ENCODE measurements around the gene LAPTM5. TPM values are rescaled to one million over a fixed set of nuclear protein-coding genes. Genes with fewer than 3 reads are reported as not detected.
A peak's percentile ranks its signal among the peaks of the same experiment; 100 is the strongest.

Gene LAPTM5
- total RNA-seq, 2 experiments from 2014 or later: 174 to 214 TPM

DNA sequence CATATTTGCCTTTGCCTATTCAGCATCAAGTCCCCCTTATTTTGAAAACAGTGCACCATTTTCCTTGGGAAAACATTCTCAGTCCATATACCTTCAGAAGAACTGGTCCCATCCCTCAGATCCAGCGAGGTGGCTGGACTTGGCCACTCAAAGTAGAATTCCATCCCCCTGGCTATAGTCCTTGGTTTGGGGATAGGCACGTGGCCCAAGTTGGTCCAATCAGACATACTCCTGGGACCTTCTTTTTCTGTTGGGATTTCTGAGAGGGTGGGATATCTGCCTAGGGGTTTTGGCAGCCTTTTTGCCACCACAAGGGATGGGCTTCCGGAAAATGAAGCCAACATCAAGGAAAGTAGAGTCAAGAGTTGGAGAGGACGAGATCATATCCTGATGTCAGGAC lies 23.5 kb downstream of the LAPTM5 start:
- Mint-ChIP-seq H3K4me1 (peaks cover 9% of the 10 kb centered on the region), H3K27me3 (no peaks in the 10 kb centered on the region), H3K27ac (no peak overlapping the region), H3K9me3 (ENCODE audit: low read depth) (no peaks in the 10 kb centered on the region), H3K36me3 (ENCODE audit: low read depth) (peaks cover 58% of the 10 kb centered on the region), H3K4me3 (no peak overlapping the region)
- no peak for DNase-seq
- intact Hi-C loops (cut with DNase I, micrococcal nuclease): no loop called here
- ChIA-PET CTCF (interaction anchor here (1.6 to 1.9 kb wide), 2 partner anchors 46 to 49 kb away, joined by 5 to 11 read pairs; no protein-coding TSS in a partner anchor), POLR2A (no interaction called here)
- no peak for ATAC-seq

- ChIA-PET POLR2A (no interaction called here), CTCF (interaction anchor here (0.9 to 1.6 kb wide), 4 partner anchors 9 to 68 kb away, joined by 4 to 11 read pairs (median 4); no protein-coding TSS in a partner anchor)
- no peak overlapping the region for H3K27ac Mint-ChIP-seq
- no peak overlapping the region for H3K4me3 Mint-ChIP-seq
- H3K27me3 Mint-ChIP-seq: no peaks in the 10 kb centered on the region
- ATAC-seq: no peak
- H3K9me3 Mint-ChIP-seq (ENCODE audit: low read depth): no peaks in the 10 kb centered on the region
- intact Hi-C loops (cut with DNase I, micrococcal nuclease): no loop called here
- H3K36me3 Mint-ChIP-seq (ENCODE audit: low read depth): peaks cover 52% of the 10 kb centered on the region
- H3K4me1 Mint-ChIP-seq: peaks cover 5% of the 10 kb centered on the region
- DNase-seq: no peak
These were observed 24.1 kb downstream of the LAPTM5 start for GRCh38 chr1:30733493-30733892.

DNA sequence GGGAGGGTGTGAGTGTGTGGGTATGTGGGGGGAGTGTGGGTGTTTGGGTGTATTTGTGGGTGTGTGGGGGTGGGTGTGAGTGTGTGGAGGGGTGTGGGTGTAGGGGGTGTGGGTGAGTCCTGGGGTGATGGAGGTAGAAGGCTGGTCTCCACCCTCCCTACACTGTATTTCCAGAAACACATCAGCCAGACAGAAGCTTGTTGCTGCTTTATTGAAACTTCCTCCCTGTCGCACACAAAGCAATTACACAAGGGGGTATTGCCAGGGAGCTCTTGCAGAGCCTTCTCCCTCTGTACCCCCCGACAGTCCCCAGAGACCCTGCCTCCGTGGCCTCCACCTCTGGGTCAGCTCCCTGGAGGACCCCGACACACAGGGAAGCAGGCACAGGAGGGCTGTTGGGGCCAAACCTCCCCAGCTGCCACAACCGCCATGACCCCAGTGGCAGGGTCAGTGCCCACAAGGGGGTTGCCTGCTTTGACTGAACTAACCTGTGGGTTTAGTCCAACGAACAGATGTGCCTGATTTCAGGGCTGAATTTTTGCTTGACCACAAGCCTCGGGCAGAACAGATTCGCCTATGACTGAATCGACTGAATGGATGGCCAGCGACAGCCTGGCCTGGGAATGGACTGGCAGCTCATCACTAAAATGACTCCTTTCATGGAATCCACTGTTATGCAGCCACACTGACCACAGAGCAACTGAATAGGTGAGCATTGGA lies 25.1 kb downstream of the LAPTM5 start:
- H3K27me3 Mint-ChIP-seq: no peaks in the 10 kb centered on the region
- ATAC-seq (peak; percentile 25), DNase-seq (no peak)
- intact Hi-C loops (cut with DNase I, micrococcal nuclease): no loop called here
- no peaks in the 10 kb centered on the region for H3K9me3 Mint-ChIP-seq (ENCODE audit: low read depth)
- ChIA-PET POLR2A (interaction anchor here (0.9 to 1.2 kb wide), 3 partner anchors 11 to 24 kb away, joined by 3 read pairs; no protein-coding TSS in a partner anchor), CTCF (interaction anchor here (0.7 to 1.6 kb wide), 7 partner anchors 10 to 69 kb away, joined by 3 to 11 read pairs (median 4); no protein-coding TSS in a partner anchor)
- peak overlapping the region; percentile 60 for H3K27ac Mint-ChIP-seq
- H3K4me1 Mint-ChIP-seq: peaks cover 11% of the 10 kb centered on the region
- H3K4me3 Mint-ChIP-seq: no peak overlapping the region
- H3K36me3 Mint-ChIP-seq (ENCODE audit: low read depth): peaks cover 42% of the 10 kb centered on the region

DNA sequence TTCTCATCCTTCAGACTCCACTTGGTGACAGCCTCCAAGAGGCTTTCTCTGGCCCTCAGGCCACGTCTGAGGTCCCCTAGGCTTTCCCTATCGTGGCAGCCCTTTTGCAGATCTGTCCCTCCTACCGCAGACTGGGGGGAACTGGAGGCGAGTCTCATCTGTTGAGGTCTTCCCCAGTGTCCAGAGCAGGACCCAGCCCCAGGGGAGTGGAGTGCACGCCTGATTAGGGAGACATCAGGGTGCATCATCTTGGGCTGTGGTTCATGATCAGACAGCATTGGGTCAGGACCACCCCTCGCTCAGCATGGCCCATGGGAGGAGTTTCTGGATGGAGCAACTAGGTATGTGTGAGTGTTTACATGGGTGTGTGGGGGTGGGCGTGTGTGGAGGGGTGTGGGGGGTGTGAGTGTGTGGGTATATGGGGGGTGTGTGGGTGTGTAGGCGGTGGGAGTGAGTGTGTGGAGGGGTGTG lies 25.7 kb downstream of the LAPTM5 start:
- intact Hi-C loops (cut with DNase I, micrococcal nuclease): loop anchor here in 1 of 2 experiments (1.0 kb wide), 1 partner anchor 34 kb away; no protein-coding TSS in a partner anchor
- Mint-ChIP-seq H3K4me3 (peak overlapping the region; percentile 14), H3K27me3 (no peaks in the 10 kb centered on the region), H3K27ac (peak overlapping the region; percentile 30), H3K36me3 (ENCODE audit: low read depth) (peaks cover 36% of the 10 kb centered on the region), H3K4me1 (peaks cover 11% of the 10 kb centered on the region), H3K9me3 (ENCODE audit: low read depth) (no peaks in the 10 kb centered on the region)
- ChIA-PET POLR2A (interaction anchor here (1.2 kb wide), 1 partner anchor 13 kb away, joined by 3 read pairs; no protein-coding TSS in a partner anchor), CTCF (interaction anchor here (0.7 to 2.8 kb wide), 3 partner anchors 11 to 13 kb away, joined by 3 to 15 read pairs (median 5); no protein-coding TSS in a partner anchor)
- DNase-seq (peak; percentile 58), ATAC-seq (peak; percentile 69)

- Mint-ChIP-seq H3K9me3 (ENCODE audit: low read depth) (no peaks in the 10 kb centered on the region), H3K27me3 (no peaks in the 10 kb centered on the region), H3K36me3 (ENCODE audit: low read depth) (peaks cover 33% of the 10 kb centered on the region), H3K4me1 (peaks cover 11% of the 10 kb centered on the region), H3K27ac (peak overlapping the region; percentile 30), H3K4me3 (no peak overlapping the region)
- intact Hi-C loops (cut with DNase I, micrococcal nuclease): loop anchor here in 1 of 2 experiments (1.0 kb wide), 1 partner anchor 35 kb away; no protein-coding TSS in a partner anchor
- ChIA-PET POLR2A (interaction anchor here (1.2 kb wide), 1 partner anchor 12 kb away, joined by 3 read pairs; no protein-coding TSS in a partner anchor), CTCF (interaction anchor here (0.7 to 6.0 kb wide), 4 partner anchors 11 to 52 kb away, joined by 3 to 40 read pairs (median 9); no protein-coding TSS in a partner anchor)
- DNase-seq: no peak
- ATAC-seq: peak; percentile 47
These were observed 26.3 kb downstream of the LAPTM5 start for GRCh38 chr1:30731109-30731805.

GRCh38 chr1:30730346-30731108 lies 27.0 kb downstream of the LAPTM5 start:
- Mint-ChIP-seq H3K27me3 (no peaks in the 10 kb centered on the region), H3K27ac (no peak overlapping the region), H3K9me3 (ENCODE audit: low read depth) (no peaks in the 10 kb centered on the region), H3K36me3 (ENCODE audit: low read depth) (peaks cover 26% of the 10 kb centered on the region), H3K4me3 (no peak overlapping the region), H3K4me1 (peaks cover 11% of the 10 kb centered on the region)
- ChIA-PET CTCF (interaction anchor here (0.9 to 6.0 kb wide), 9 partner anchors 10 to 53 kb away, joined by 3 to 40 read pairs (median 4); no protein-coding TSS in a partner anchor), POLR2A (interaction anchor here (1.2 kb wide), 1 partner anchor 28 kb away, joined by 3 read pairs; no protein-coding TSS in a partner anchor)
- intact Hi-C loops (cut with DNase I, micrococcal nuclease): loop anchor here in 1 of 2 experiments (1.0 kb wide), 1 partner anchor 36 kb away; no protein-coding TSS in a partner anchor
- DNase-seq (no peak), ATAC-seq (no peak)

DNA sequence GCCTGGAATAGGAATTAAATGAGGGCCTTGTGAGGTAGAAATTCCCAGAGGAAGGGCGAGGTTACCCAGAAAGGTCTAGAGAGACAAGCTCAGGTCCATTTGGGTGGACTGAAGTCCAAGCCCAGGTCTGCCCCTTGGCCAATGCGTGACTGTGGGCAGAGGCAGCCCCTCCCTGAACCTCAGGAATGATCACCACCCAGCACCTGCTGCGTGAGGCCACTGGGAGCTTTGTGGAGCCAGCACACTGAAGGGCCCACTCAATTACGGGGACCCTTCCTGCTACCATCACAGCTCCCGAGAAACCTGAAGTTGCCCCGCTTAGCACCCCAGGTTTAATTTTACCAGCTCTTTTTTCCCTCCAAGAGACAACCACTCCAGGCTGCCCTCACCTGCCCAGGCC lies 27.7 kb downstream of the LAPTM5 start:
- Mint-ChIP-seq H3K36me3 (ENCODE audit: low read depth) (peaks cover 21% of the 10 kb centered on the region), H3K4me1 (peaks cover 11% of the 10 kb centered on the region), H3K27me3 (no peaks in the 10 kb centered on the region), H3K9me3 (ENCODE audit: low read depth) (no peaks in the 10 kb centered on the region), H3K27ac (no peak overlapping the region), H3K4me3 (no peak overlapping the region)
- ChIA-PET POLR2A (interaction anchor here (0.8 to 1.2 kb wide), 2 partner anchors 14 to 28 kb away, joined by 3 read pairs; no protein-coding TSS in a partner anchor), CTCF (interaction anchor here (0.9 to 6.0 kb wide), 8 partner anchors 9 to 53 kb away, joined by 3 to 40 read pairs (median 6); no protein-coding TSS in a partner anchor)
- DNase-seq (no peak), ATAC-seq (no peak)
- intact Hi-C loops (cut with DNase I, micrococcal nuclease): no loop called here

GRCh38 chr1:30728832-30729638 lies 28.5 kb downstream of the LAPTM5 start:
- H3K36me3 Mint-ChIP-seq (ENCODE audit: low read depth): peaks cover 14% of the 10 kb centered on the region
- H3K27ac Mint-ChIP-seq: no peak overlapping the region
- POLR2A ChIA-PET: interaction anchor here (0.8 to 1.8 kb wide), 3 partner anchors 9 to 51 kb away, joined by 3 to 5 read pairs (median 3); no protein-coding TSS in a partner anchor
- peaks cover 12% of the 10 kb centered on the region for H3K4me1 Mint-ChIP-seq
- ATAC-seq (no peak), DNase-seq (no peak)
- H3K9me3 Mint-ChIP-seq (ENCODE audit: low read depth): no peaks in the 10 kb centered on the region
- H3K27me3 Mint-ChIP-seq: no peaks in the 10 kb centered on the region
- intact Hi-C loops (cut with DNase I, micrococcal nuclease): no loop called here
- CTCF ChIA-PET: interaction anchor here (1.0 to 6.0 kb wide), 10 partner anchors 8 to 54 kb away, joined by 3 to 40 read pairs (median 6); no protein-coding TSS in a partner anchor
- no peak overlapping the region for H3K4me3 Mint-ChIP-seq

- Mint-ChIP-seq H3K9me3 (ENCODE audit: low read depth) (no peaks in the 10 kb centered on the region), H3K27ac (no peak overlapping the region), H3K4me1 (peaks cover 16% of the 10 kb centered on the region), H3K36me3 (ENCODE audit: low read depth) (peaks cover 12% of the 10 kb centered on the region), H3K4me3 (no peak overlapping the region), H3K27me3 (no peaks in the 10 kb centered on the region)
- ATAC-seq: no peak
- POLR2A ChIA-PET: interaction anchor here (1.0 to 1.8 kb wide), 2 partner anchors 8 to 52 kb away, joined by 3 to 5 read pairs; no protein-coding TSS in a partner anchor
- CTCF ChIA-PET: interaction anchor here (0.6 to 6.0 kb wide), 8 partner anchors 9 to 182 kb away, joined by 3 to 40 read pairs (median 4); no protein-coding TSS in a partner anchor
- intact Hi-C loops (cut with DNase I, micrococcal nuclease): no loop called here
- no peak for DNase-seq
These were observed 29.2 kb downstream of the LAPTM5 start for GRCh38 chr1:30728340-30728739.

DNA sequence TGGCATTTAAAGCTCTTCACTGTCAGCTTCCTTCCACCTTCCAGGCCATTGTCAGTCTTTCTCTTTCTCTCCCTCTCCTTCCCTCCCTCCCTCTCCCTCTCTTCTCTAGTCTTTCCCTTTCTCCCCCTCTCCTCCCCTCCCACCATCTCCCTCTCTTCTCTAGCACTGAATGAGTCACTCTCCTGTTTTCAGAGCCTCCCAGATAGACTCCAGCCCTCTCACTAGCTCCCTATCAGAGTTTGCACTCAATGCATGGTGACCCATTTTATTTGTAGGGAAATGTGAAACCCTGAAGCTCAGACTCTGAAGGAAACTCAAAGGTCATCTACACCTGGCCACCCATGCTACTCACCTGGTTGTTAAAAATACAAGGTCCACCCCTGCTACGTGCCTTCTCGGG lies 29.8 kb downstream of the LAPTM5 start:
- H3K27ac Mint-ChIP-seq: no peak overlapping the region
- POLR2A ChIA-PET: interaction anchor here (0.7 to 1.8 kb wide), 3 partner anchors 27 to 244 kb away, joined by 3 to 5 read pairs (median 3); no protein-coding TSS in a partner anchor
- H3K9me3 Mint-ChIP-seq (ENCODE audit: low read depth): no peaks in the 10 kb centered on the region
- no peak overlapping the region for H3K4me3 Mint-ChIP-seq
- intact Hi-C loops (cut with DNase I, micrococcal nuclease): no loop called here
- CTCF ChIA-PET: interaction anchor here (0.6 to 6.0 kb wide), 9 partner anchors 9 to 183 kb away, joined by 3 to 40 read pairs (median 5); no protein-coding TSS in a partner anchor
- no peak for ATAC-seq
- H3K4me1 Mint-ChIP-seq: peaks cover 16% of the 10 kb centered on the region
- peaks cover 8% of the 10 kb centered on the region for H3K36me3 Mint-ChIP-seq (ENCODE audit: low read depth)
- DNase-seq: no peak
- H3K27me3 Mint-ChIP-seq: no peaks in the 10 kb centered on the region

Measured in activated CD4-positive, alpha-beta T cell treated with anti-CD3 and anti-CD28 coated beads for 36 hours (primary cell).